GM12873 (cell line): ENCODE measurements around the gene PIN4.

Source experiments
- TF ChIP-seq, protein P1 (sequence below): IDR thresholded peaks from 2 replicates; pipeline ENCODE4 v1.5.1; 2012; ENCODE audit warnings: low read depth, mild to moderate bottlenecking, moderate library complexity, low read length, control low read depth; ENCODE audit not compliant: insufficient read depth; ENCODE audit errors: missing control alignments

Gene PIN4

DNA sequence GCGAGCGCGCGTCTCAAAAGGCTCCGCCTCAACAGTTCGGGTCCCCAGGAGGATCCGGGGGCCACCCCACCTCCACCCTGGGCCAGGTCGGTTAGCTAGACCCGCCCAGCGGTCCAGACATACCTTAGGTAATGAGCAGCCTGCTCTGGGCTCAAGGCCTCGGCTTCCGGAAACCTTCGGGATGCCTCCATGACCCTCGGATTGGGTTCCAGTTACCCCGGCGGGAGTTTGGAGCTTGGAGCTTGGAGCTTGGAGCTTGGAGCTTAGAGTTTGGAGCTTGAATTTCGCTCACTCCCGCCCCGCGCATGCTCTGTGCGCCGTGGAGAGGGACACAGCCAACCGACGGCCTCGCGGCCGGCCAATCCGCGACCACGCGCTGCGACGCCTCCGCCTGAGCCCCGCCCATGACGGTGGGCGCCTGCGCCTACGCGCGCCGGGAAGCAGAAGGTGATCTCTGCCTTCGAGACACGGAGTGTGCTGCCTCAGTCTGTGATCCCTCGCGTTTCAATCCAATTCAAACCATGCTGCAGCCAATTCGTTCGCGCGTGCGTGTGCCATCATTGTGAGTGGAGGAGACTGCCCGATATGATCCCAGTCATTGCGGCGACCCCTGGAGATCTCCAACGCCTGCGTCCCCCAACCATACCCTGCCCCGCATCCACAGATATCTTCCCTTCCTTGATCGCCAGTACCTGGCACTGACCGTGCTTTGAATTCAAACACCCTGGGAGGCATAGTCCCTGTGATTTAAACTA is 57.3 kb downstream of the PIN4 start, which contains the start of gene ERCC6L:
Gene ERCC6L (minus strand): TSS at position 307 of the 755 bp plus-strand sequence. CDS start 116 bp downstream, at position 191.
- TF ChIP-seq, protein P1, sequence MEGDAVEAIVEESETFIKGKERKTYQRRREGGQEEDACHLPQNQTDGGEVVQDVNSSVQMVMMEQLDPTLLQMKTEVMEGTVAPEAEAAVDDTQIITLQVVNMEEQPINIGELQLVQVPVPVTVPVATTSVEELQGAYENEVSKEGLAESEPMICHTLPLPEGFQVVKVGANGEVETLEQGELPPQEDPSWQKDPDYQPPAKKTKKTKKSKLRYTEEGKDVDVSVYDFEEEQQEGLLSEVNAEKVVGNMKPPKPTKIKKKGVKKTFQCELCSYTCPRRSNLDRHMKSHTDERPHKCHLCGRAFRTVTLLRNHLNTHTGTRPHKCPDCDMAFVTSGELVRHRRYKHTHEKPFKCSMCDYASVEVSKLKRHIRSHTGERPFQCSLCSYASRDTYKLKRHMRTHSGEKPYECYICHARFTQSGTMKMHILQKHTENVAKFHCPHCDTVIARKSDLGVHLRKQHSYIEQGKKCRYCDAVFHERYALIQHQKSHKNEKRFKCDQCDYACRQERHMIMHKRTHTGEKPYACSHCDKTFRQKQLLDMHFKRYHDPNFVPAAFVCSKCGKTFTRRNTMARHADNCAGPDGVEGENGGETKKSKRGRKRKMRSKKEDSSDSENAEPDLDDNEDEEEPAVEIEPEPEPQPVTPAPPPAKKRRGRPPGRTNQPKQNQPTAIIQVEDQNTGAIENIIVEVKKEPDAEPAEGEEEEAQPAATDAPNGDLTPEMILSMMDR, result no peak

GRCh38 chrX:72240976-72241375 is 59.4 kb downstream of the PIN4 start:
- TF ChIP-seq, protein P1, result no peak

DNA sequence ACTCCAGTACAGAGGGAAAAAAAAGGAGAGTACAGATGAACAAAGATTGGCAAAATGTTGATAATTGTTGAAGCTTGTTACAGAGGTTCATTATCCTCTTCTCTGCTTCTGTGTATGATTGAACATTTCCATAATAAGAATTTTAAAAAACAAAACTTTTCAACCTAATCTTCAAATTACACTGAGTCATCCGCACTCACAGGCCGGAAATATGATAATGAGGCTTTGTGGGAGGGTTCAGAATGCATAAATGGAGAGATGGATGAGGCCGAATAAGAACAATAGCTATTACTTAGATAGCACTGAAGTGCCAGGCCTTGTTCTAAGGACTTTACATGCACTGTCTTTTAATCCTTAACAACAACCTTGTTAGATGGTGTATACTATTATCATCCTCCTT is 61.9 kb downstream of the PIN4 start:
- TF ChIP-seq, protein P1, result no peak

GRCh38 chrX:72245461-72246089 is 64.0 kb downstream of the PIN4 start:
- TF ChIP-seq, protein P1, result peak; percentile 84

- TF ChIP-seq, protein P1, result no peak
These were observed 65.8 kb downstream of the PIN4 start for GRCh38 chrX:72247206-72247942.
